HepG2 (cell line): ENCODE measurements around the gene CLUH. TPM values are rescaled to one million over a fixed set of nuclear protein-coding genes. Genes with fewer than 3 reads are reported as not detected.

Source experiments
- ELF3 ChIP-seq: IDR thresholded peaks from 2 replicates; pipeline ENCODE4 v1.6.1; 2016; ENCODE audit warnings: missing genetic modification reagents, missing compliant biosample characterization
- FOSL1 ChIP-seq: sonication (generic); formaldehyde crosslinking; IDR thresholded peaks from 2 replicates; pipeline ENCODE4 v1.9.0; 2021; ENCODE audit warnings: missing genetic modification reagents, borderline replicate concordance
- GATAD1 ChIP-seq: IDR thresholded peaks from 2 replicates; pipeline ENCODE4 v1.6.1; 2016; ENCODE audit warnings: missing genetic modification reagents, missing compliant biosample characterization
- HMGXB4 ChIP-seq, 2 experiments: sonication (generic) in 1 of 2; formaldehyde crosslinking in 1 of 2; IDR thresholded peaks; 2 replicates each; pipeline versions ENCODE4 v1.4.0 to v1.6.1; 2018 to 2020; ENCODE audit warnings: missing genetic modification reagents in 2 of 2, borderline replicate concordance in 1 of 2, low read depth in 1 of 2, mild to moderate bottlenecking in 1 of 2, missing biosample characterization in 1 of 2
- MED1 ChIP-seq: sonication (generic); formaldehyde crosslinking; IDR thresholded peaks from 2 replicates; pipeline ENCODE4 v1.4.0; 2020; ENCODE audit warnings: missing genetic modification reagents
- MZF1 ChIP-seq: sonication (generic); formaldehyde crosslinking; IDR thresholded peaks from 2 replicates; pipeline ENCODE4 v1.8.1; 2023; ENCODE audit warnings: mild to moderate bottlenecking, missing genetic modification reagents, borderline replicate concordance
- SATB2 ChIP-seq: sonication (generic); formaldehyde crosslinking; IDR thresholded peaks from 2 replicates; pipeline ENCODE4 v1.5.0; 2020; ENCODE audit warnings: missing genetic modification reagents
- UBTF ChIP-seq: sonication (generic); formaldehyde crosslinking; IDR thresholded peaks from 2 replicates; pipeline ENCODE4 v1.4.0; 2020; ENCODE audit warnings: mild to moderate bottlenecking, missing genetic modification reagents
- ZGPAT ChIP-seq: IDR thresholded peaks from 2 replicates; pipeline ENCODE4 v1.6.1; 2016; ENCODE audit warnings: mild to moderate bottlenecking
- ZNF574 ChIP-seq: sonication (generic); formaldehyde crosslinking; IDR thresholded peaks from 2 replicates; pipeline ENCODE4 v1.4.0; 2020; ENCODE audit warnings: missing genetic modification reagents
- ZNF605 ChIP-seq: sonication (generic); formaldehyde crosslinking; IDR thresholded peaks from 2 replicates; pipeline ENCODE4 v1.8.0; 2022; ENCODE audit warnings: mild to moderate bottlenecking, missing genetic modification reagents
- ZNF772 ChIP-seq: sonication (generic); formaldehyde crosslinking; IDR thresholded peaks from 2 replicates; pipeline ENCODE4 v1.5.0; 2020; ENCODE audit warnings: mild to moderate bottlenecking, missing genetic modification reagents
- ZSCAN9 ChIP-seq: IDR thresholded peaks from 2 replicates; pipeline ENCODE4 v1.6.1; 2016; ENCODE audit warnings: borderline replicate concordance
- ZUFSP ChIP-seq: sonication (generic); formaldehyde crosslinking; IDR thresholded peaks from 2 replicates; pipeline ENCODE4 v1.9.0; 2021; ENCODE audit warnings: missing genetic modification reagents, mild to moderate bottlenecking, borderline replicate concordance
- ZXDC ChIP-seq: sonication (generic); formaldehyde crosslinking; IDR thresholded peaks from 2 replicates; pipeline ENCODE4 v1.5.0; 2020; ENCODE audit warnings: mild to moderate bottlenecking, missing genetic modification reagents
- polyA plus RNA-seq, 8 experiments: library from polyadenylated mRNA; depleted of rRNA in 3 of 8; stranded (reverse) in 7 of 8; unstranded in 1 of 8; fragments of >200 nt; fragmentation: Illumina TruSeq in 4 of 8; extraction: Trizol in 4 of 8; gene quantifications; 2 replicates each; pipeline versions ENCODE4 v1.2.1 to v1.2.3, GENCODE V29; 2011 to 2016; ENCODE audit warnings: low read depth in 4 of 8, missing spikeins in 1 of 8, mixed read lengths in 1 of 8; ENCODE audit not compliant: insufficient read depth in 1 of 8
- total RNA-seq, 5 experiments: library from RNA; depleted of rRNA; stranded (reverse); fragments of >200 nt; fragmentation: Illumina TruSeq; extraction: Trizol; gene quantifications; 2 replicates each; pipeline ENCODE4 v1.2.3, GENCODE V29; 2016; ENCODE audit warnings: low read depth in 1 of 5

CLUH gene
- total and polyA plus RNA-seq, 2 of the 13 experiments (the other 11 are each of a cell fraction or from before 2014, with no cell fraction given): 30.9 to 60.5 TPM

GRCh38 chr17:2710803-2711607 is 559 bp downstream of the CLUH start (continued):
- TF ChIP-seq ZXDC: no peak
- TF ChIP-seq ZGPAT (CRISPR knock-in tag): no peak; the same call in 1 of the 2 replicates
- TF ChIP-seq MED1 (CRISPR knock-in tag): peak; percentile 17; the same call in 1 of the 2 replicates
- TF ChIP-seq ZNF772 (CRISPR knock-in tag): no peak
- TF ChIP-seq ZNF605: no peak; the same call in 1 of the 2 replicates
- TF ChIP-seq GATAD1 (CRISPR knock-in tag): no peak; the same call in 1 of the 2 replicates
- peak; percentile 63 for TF ChIP-seq UBTF (CRISPR knock-in tag)
- peak in 1 of 2 experiments; percentile 66; a peak in 2 of 4 replicates for TF ChIP-seq HMGXB4 (CRISPR knock-in tag; IDR thresholded peaks at IDR 0.05; ENCODE audit: borderline replicate concordance in 1 of 2, low read depth in 1 of 2)
- peak; percentile 64 for TF ChIP-seq ZNF574 (CRISPR knock-in tag)
- no peak for TF ChIP-seq ZSCAN9 (CRISPR knock-in tag)
- no peak for TF ChIP-seq MZF1
- TF ChIP-seq SATB2 (CRISPR knock-in tag): no peak
- TF ChIP-seq FOSL1 (CRISPR knock-in tag): no peak
- no peak for TF ChIP-seq ZUFSP (CRISPR knock-in tag)
- no peak for TF ChIP-seq ELF3
